ENCODE measurements around the gene BMAL2. TPM values are rescaled to one million over a fixed set of nuclear protein-coding genes. Genes with fewer than 3 reads are reported as not detected.
A peak's percentile ranks its signal among the peaks of the same experiment; 100 is the strongest.

The BMAL2 gene
- polyA plus RNA-seq, 6 donors from 2014 or later: 0.40 to 0.92 (median 0.52) TPM; not detected in 1

DNA sequence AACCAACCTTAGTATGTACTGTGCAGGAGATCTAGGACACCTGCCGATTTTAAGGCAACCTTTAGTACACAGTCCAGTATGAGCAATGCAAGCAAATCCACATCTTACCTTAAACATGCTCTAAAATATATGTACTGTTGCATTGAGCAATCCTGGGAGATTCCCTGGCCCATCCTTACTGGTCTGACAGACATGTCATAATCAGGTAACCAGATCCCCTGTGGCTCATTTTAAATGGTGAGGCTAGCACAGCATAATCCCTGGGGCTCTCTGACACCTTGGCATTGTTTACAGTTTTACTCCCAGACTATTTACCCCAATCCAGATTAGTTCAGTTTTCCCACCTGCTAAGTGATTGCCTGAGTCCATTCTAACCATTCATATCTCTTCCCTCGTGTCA, 15.1 kb downstream of the BMAL2 start:
- no peaks in the 10 kb centered on the region for H3K9me3 Mint-ChIP-seq
- H3K27ac Mint-ChIP-seq: peak overlapping the region in 1 of 6 donors; percentile 49
- no peak for ATAC-seq (ENCODE audit: low read depth in 2 of 2)
- no peak overlapping the region for H3K4me3 Mint-ChIP-seq
- no peaks in the 10 kb centered on the region for H3K36me3 Mint-ChIP-seq
- H3K4me1 Mint-ChIP-seq: peaks cover 0 to 7% (median 0%) of the 10 kb centered on the region in 3 donors
- no peak for DNase-seq
- no peaks in the 10 kb centered on the region for H3K27me3 Mint-ChIP-seq

- Mint-ChIP-seq H3K27me3 (no peaks in the 10 kb centered on the region), H3K4me3 (no peak overlapping the region), H3K4me1 (peaks cover 0 to 4% (median 0%) of the 10 kb centered on the region in 3 donors), H3K27ac (no peak overlapping the region), H3K36me3 (no peaks in the 10 kb centered on the region), H3K9me3 (peaks cover 0 to 1% (median 0%) of the 10 kb centered on the region in 7 donors)
- DNase-seq (no peak), ATAC-seq (ENCODE audit: low read depth in 2 of 2) (no peak)
These were observed 18.8 kb downstream of the BMAL2 start for GRCh38 chr12:27351476-27351875.

DNA sequence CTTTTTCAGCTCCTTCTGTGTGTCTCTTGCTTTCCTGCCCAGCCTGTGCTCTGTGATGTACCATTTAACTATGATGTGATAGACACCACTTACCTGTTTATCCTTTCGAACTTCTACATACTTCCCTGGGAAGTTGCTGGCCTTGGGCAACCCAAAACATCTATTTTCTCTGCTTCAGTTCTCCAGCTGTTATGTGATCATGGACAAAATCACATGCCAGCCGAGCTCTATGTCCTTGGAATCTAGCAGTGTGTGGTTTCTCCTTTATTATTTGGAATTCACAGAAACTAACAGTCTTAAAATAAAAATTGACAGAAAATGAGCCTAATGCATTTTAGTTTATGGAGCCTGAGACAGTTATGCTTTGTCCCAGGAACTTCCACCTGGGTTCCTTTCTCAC, 22.9 kb downstream of the BMAL2 start:
- Mint-ChIP-seq H3K4me1 (peaks cover 0 to 4% (median 0%) of the 10 kb centered on the region in 3 donors), H3K27me3 (no peaks in the 10 kb centered on the region), H3K9me3 (peaks cover 0 to 1% (median 0%) of the 10 kb centered on the region in 7 donors), H3K4me3 (no peak overlapping the region), H3K36me3 (no peaks in the 10 kb centered on the region), H3K27ac (no peak overlapping the region)
- no peak for DNase-seq
- ATAC-seq (ENCODE audit: low read depth in 2 of 2): no peak

DNA sequence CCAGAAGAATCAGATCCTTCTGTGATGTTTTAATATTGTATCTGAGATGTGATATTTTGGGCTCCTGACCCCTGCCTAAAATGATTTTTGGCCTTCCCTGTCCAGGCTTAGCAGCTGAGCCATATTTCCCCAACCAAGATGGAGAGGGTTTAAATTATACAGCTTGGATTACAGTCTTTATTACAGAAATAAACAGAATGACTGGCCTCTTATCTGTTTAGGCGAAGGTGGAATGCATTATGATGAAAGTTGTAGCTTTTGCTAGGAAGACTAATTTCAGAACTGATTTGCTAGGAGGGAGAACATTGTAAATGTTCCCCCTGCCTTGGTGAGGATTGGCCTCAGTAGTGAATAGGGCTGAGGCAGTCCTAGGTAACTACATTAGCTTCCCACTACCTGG, 23.3 kb downstream of the BMAL2 start:
- H3K27ac Mint-ChIP-seq: no peak overlapping the region
- H3K9me3 Mint-ChIP-seq: peaks cover 0 to 1% (median 0%) of the 10 kb centered on the region in 7 donors
- no peak for ATAC-seq (ENCODE audit: low read depth in 2 of 2)
- H3K4me3 Mint-ChIP-seq: no peak overlapping the region
- peaks cover 0 to 4% (median 0%) of the 10 kb centered on the region in 3 donors for H3K4me1 Mint-ChIP-seq
- no peaks in the 10 kb centered on the region for H3K27me3 Mint-ChIP-seq
- DNase-seq: no peak
- no peaks in the 10 kb centered on the region for H3K36me3 Mint-ChIP-seq

- Mint-ChIP-seq H3K36me3 (peaks cover 0 to 7% of the 10 kb centered on the region in 2 donors), H3K27me3 (no peaks in the 10 kb centered on the region), H3K4me3 (no peak overlapping the region), H3K27ac (no peak overlapping the region), H3K4me1 (no peaks in the 10 kb centered on the region), H3K9me3 (peaks cover 0 to 2% (median 0%) of the 10 kb centered on the region in 7 donors)
- no peak for ATAC-seq (ENCODE audit: low read depth in 2 of 2)
- DNase-seq: no peak
These were observed 27.1 kb downstream of the BMAL2 start for GRCh38 chr12:27359578-27360340.

- no peak overlapping the region for H3K4me3 Mint-ChIP-seq
- peaks cover 0 to 7% of the 10 kb centered on the region in 2 donors for H3K36me3 Mint-ChIP-seq
- no peaks in the 10 kb centered on the region for H3K27me3 Mint-ChIP-seq
- no peaks in the 10 kb centered on the region for H3K4me1 Mint-ChIP-seq
- DNase-seq (no peak), ATAC-seq (ENCODE audit: low read depth in 2 of 2) (no peak)
- H3K27ac Mint-ChIP-seq: no peak overlapping the region
- peaks cover 0 to 2% (median 0%) of the 10 kb centered on the region in 7 donors for H3K9me3 Mint-ChIP-seq
These were observed 28.7 kb downstream of the BMAL2 start for GRCh38 chr12:27361372-27361771.

- H3K4me1 Mint-ChIP-seq: no peaks in the 10 kb centered on the region
- no peak for ATAC-seq (ENCODE audit: low read depth in 2 of 2)
- no peak for DNase-seq
- no peak overlapping the region for H3K27ac Mint-ChIP-seq
- no peaks in the 10 kb centered on the region for H3K27me3 Mint-ChIP-seq
- peaks cover 0 to 2% (median 0%) of the 10 kb centered on the region in 7 donors for H3K9me3 Mint-ChIP-seq
- no peak overlapping the region for H3K4me3 Mint-ChIP-seq
- peaks cover 0 to 16% of the 10 kb centered on the region in 2 donors for H3K36me3 Mint-ChIP-seq
These were observed 34.0 kb downstream of the BMAL2 start for GRCh38 chr12:27366621-27367020.

GRCh38 chr12:27367078-27367477, 34.4 kb downstream of the BMAL2 start:
- Mint-ChIP-seq H3K4me3 (no peak overlapping the region), H3K9me3 (peaks cover 0 to 3% (median 0%) of the 10 kb centered on the region in 7 donors), H3K27me3 (no peaks in the 10 kb centered on the region), H3K36me3 (peaks cover 0 to 20% of the 10 kb centered on the region in 2 donors), H3K27ac (no peak overlapping the region), H3K4me1 (no peaks in the 10 kb centered on the region)
- ATAC-seq (ENCODE audit: low read depth in 2 of 2) (no peak), DNase-seq (no peak)

GRCh38 chr12:27382171-27382795, 49.6 kb downstream of the BMAL2 start:
- no peaks in the 10 kb centered on the region for H3K36me3 Mint-ChIP-seq
- no peak overlapping the region for H3K4me3 Mint-ChIP-seq
- DNase-seq (no peak), ATAC-seq (ENCODE audit: low read depth in 2 of 2) (no peak)
- H3K27me3 Mint-ChIP-seq: no peaks in the 10 kb centered on the region
- no peaks in the 10 kb centered on the region for H3K4me1 Mint-ChIP-seq
- H3K27ac Mint-ChIP-seq: no peak overlapping the region
- no peaks in the 10 kb centered on the region for H3K9me3 Mint-ChIP-seq

Other genes with a start within 250 kb of the BMAL2 start
- gene STK38L, start 88.5 kb upstream of the BMAL2 start, polyA plus RNA-seq (ENCODE audit: low read depth in 6 of 6): 10 to 100 TPM in 2 of 6 donors, 1 to 10 TPM in 4; 5.0 to 10.4 (median 8.2) TPM
- not detected for gene SMCO2, start 113.9 kb downstream of the BMAL2 start, polyA plus RNA-seq (ENCODE audit: low read depth in 6 of 6)
- 10 to 100 TPM in 4 of 6 donors, 1 to 10 TPM in 2; 8.2 to 19.0 (median 14.4) TPM for gene PPFIBP1, start 191.4 kb downstream of the BMAL2 start, polyA plus RNA-seq (ENCODE audit: low read depth in 6 of 6)